BJ (cell line): Measurements from ENCODE around the gene CRACR2B. TPM values are rescaled to one million over a fixed set of nuclear protein-coding genes. Genes with fewer than 3 reads are reported as not detected.

Experiments
- CTCF ChIA-PET: fragments of 350-600 bp; formaldehyde crosslinking; extraction: SDS; loops from one replicate; lab custom pipeline; 2021; ENCODE audit warnings: antibody characterized with exemption, inconsistent platforms; lab: Yijun Ruan, JAX
- POLR2A ChIA-PET: fragments of 300-600 bp; sonication (Branson Sonifier 250); formaldehyde crosslinking; extraction: SDS; loops from one replicate; lab custom pipeline; 2021; ENCODE audit warnings: antibody characterized with exemption; lab: Charles Lee
- DNase-seq: peaks from one replicate; pipeline ENCODE4 v3.0.0-alpha.2; 2011; ENCODE audit warnings: low read depth
- H3K27me3 ChIP-seq: 2 replicates; pipeline ENCODE4 v1.6.0; 2011; ENCODE audit warnings: low read length; ENCODE audit not compliant: control insufficient read depth, insufficient read depth
- H3K36me3 ChIP-seq: 2 replicates; pipeline ENCODE4 v1.5.1; 2011; ENCODE audit warnings: low read length; ENCODE audit not compliant: control insufficient read depth, insufficient read depth
- H3K4me3 ChIP-seq: 2 replicates; pipeline ENCODE4 v1.5.1; 2011; ENCODE audit warnings: low read depth, mild to moderate bottlenecking, control low read depth, low read length
- CTCF ChIP-seq: IDR thresholded peaks from 2 replicates; pipeline ENCODE4 v1.5.1; 2011; ENCODE audit warnings: low read depth, mild to moderate bottlenecking, control low read depth, inconsistent platforms, low read length, moderate library complexity; ENCODE audit not compliant: insufficient read depth
- polyA plus RNA-seq: library from polyadenylated mRNA; depleted of rRNA; stranded (reverse); fragments of >200 nt; gene quantifications from 2 replicates; pipeline ENCODE4 v1.2.3, GENCODE V29; 2011

The CRACR2B gene
- polyA plus RNA-seq, 1 experiment, result 0.16 TPM

- no peak for DNase-seq
- TF ChIP-seq CTCF, result no peak
- Histone ChIP-seq H3K36me3 (peaks cover 9% of the 10 kb centered on the region), H3K27me3 (no peaks in the 10 kb centered on the region), H3K4me3 (no peak overlapping the region)
- CTCF ChIA-PET, result interaction anchor here (0.6 to 1.2 kb wide), 2 partner anchors 12 to 197 kb away, joined by 3 read pairs; no protein-coding TSS in a partner anchor
- POLR2A ChIA-PET, result no interaction called here
Observed at GRCh38 chr11:854601-855329, 27.0 kb downstream of the CRACR2B start.

- CTCF ChIA-PET, result interaction anchor here (1.2 kb wide), 1 partner anchor 196 kb away, joined by 3 read pairs; no protein-coding TSS in a partner anchor
- Histone ChIP-seq H3K27me3 (no peaks in the 10 kb centered on the region), H3K4me3 (no peak overlapping the region), H3K36me3 (peaks cover 9% of the 10 kb centered on the region)
- TF ChIP-seq CTCF, result no peak
- POLR2A ChIA-PET, result no interaction called here
- DNase-seq, result no peak
Observed at GRCh38 chr11:855330-855674, 27.6 kb downstream of the CRACR2B start.

GRCh38 chr11:855796-856195 lies 28.1 kb downstream of the CRACR2B start:
- TF ChIP-seq CTCF, result no peak
- H3K4me3 ChIP-seq, result no peak overlapping the region
- no peak for DNase-seq
- H3K36me3 ChIP-seq, result peaks cover 6% of the 10 kb centered on the region
- POLR2A ChIA-PET, result no interaction called here
- no peaks in the 10 kb centered on the region for H3K27me3 ChIP-seq
- CTCF ChIA-PET, result interaction anchor here (1.8 to 2.0 kb wide), 2 partner anchors 8 to 196 kb away, joined by 7 to 9 read pairs; no protein-coding TSS in a partner anchor

- ChIA-PET CTCF (interaction anchor here (1.8 to 2.0 kb wide), 2 partner anchors 8 to 195 kb away, joined by 7 to 9 read pairs; no protein-coding TSS in a partner anchor), POLR2A (no interaction called here)
- no peak for DNase-seq
- Histone ChIP-seq H3K27me3 (no peaks in the 10 kb centered on the region), H3K4me3 (no peak overlapping the region), H3K36me3 (peaks cover 5% of the 10 kb centered on the region)
- TF ChIP-seq CTCF, result no peak
Observed at GRCh38 chr11:856397-856796, 28.7 kb downstream of the CRACR2B start.

- Histone ChIP-seq H3K27me3 (no peaks in the 10 kb centered on the region), H3K36me3 (peaks cover 7% of the 10 kb centered on the region), H3K4me3 (no peak overlapping the region)
- TF ChIP-seq CTCF, result no peak
- CTCF ChIA-PET, result interaction anchor here (2.0 kb wide), 1 partner anchor 10 kb away, joined by 9 read pairs; no protein-coding TSS in a partner anchor
- no peak for DNase-seq
- POLR2A ChIA-PET, result no interaction called here
Observed at GRCh38 chr11:858053-858761, 30.5 kb downstream of the CRACR2B start.
